HepG2 (cell line): Measurements from ENCODE around the gene ARL2. TPM values are rescaled to one million over a fixed set of nuclear protein-coding genes. Genes with fewer than 3 reads are reported as not detected.

Experiments used
- CHD4 ChIP-seq: fragments of 200-600 bp; sonication (generic); IDR thresholded peaks from 2 replicates; pipeline ENCODE4 v1.7.0; 2017; ENCODE audit warnings: mild to moderate bottlenecking, low read length, borderline replicate concordance
- CREBL2 ChIP-seq: sonication (generic); formaldehyde crosslinking; IDR thresholded peaks from 2 replicates; pipeline ENCODE4 v1.8.1; 2023; ENCODE audit warnings: missing genetic modification reagents, mild to moderate bottlenecking, borderline replicate concordance
- FUBP1 ChIP-seq: sonication (generic); formaldehyde crosslinking; IDR thresholded peaks from 2 replicates; pipeline ENCODE4 v1.5.1; 2020; ENCODE audit warnings: missing genetic modification reagents, mild to moderate bottlenecking, borderline replicate concordance
- HIC2 ChIP-seq: sonication (generic); formaldehyde crosslinking; IDR thresholded peaks from 2 replicates; pipeline ENCODE4 v1.9.0; 2022; ENCODE audit warnings: low read depth, missing genetic modification reagents
- MAF1 ChIP-seq: sonication (generic); formaldehyde crosslinking; IDR thresholded peaks from 2 replicates; pipeline ENCODE4 v1.5.0; 2020; ENCODE audit warnings: missing genetic modification reagents, borderline replicate concordance
- MYC ChIP-seq: sonication (generic); formaldehyde crosslinking; IDR thresholded peaks from 2 replicates; pipeline ENCODE4 v1.9.0; 2021; ENCODE audit warnings: missing genetic modification reagents, borderline replicate concordance
- NFATC3 ChIP-seq: sonication (generic); formaldehyde crosslinking; IDR thresholded peaks from 2 replicates; pipeline ENCODE4 v1.5.1; 2020; ENCODE audit warnings: mild to moderate bottlenecking, missing genetic modification reagents
- SP1 ChIP-seq, 2 experiments: fragments of 450-650 bp in 1 of 2; sonication (generic) in 1 of 2; formaldehyde crosslinking in 1 of 2; IDR thresholded peaks; 2 replicates each; pipeline versions ENCODE4 v1.4.0 to v1.6.1; 2016 to 2020; ENCODE audit warnings: missing genetic modification reagents in 1 of 2
- SRSF1 ChIP-seq: fragments of 200-400 bp; formaldehyde crosslinking; optimal IDR thresholded peaks from 2 replicates; pipeline ENCODE3; 2017; ENCODE audit warnings: mild to moderate bottlenecking, low read depth, low read length, moderate library complexity
- ZBTB37 ChIP-seq: sonication (generic); formaldehyde crosslinking; IDR thresholded peaks from 2 replicates; pipeline ENCODE4 v1.4.0; 2020; ENCODE audit warnings: mild to moderate bottlenecking, missing genetic modification reagents
- ZBTB44 ChIP-seq: sonication (generic); formaldehyde crosslinking; IDR thresholded peaks from 2 replicates; pipeline ENCODE4 v1.4.0; 2020; ENCODE audit warnings: missing genetic modification reagents
- ZFP91 ChIP-seq: sonication (generic); formaldehyde crosslinking; IDR thresholded peaks from 2 replicates; pipeline ENCODE4 v1.9.0; 2022; ENCODE audit warnings: missing genetic modification reagents, mild to moderate bottlenecking, borderline replicate concordance
- ZMYM2 ChIP-seq: sonication (generic); formaldehyde crosslinking; IDR thresholded peaks from 2 replicates; pipeline ENCODE4 v1.8.0; 2022; ENCODE audit warnings: mild to moderate bottlenecking, missing genetic modification reagents
- ZNF281 ChIP-seq: sonication (generic); formaldehyde crosslinking; IDR thresholded peaks from 2 replicates; pipeline ENCODE4 v1.4.0; 2020; ENCODE audit warnings: missing genetic modification reagents, borderline replicate concordance
- ZNF792 ChIP-seq: IDR thresholded peaks from 2 replicates; pipeline ENCODE4 v1.6.1; 2016
- polyA plus RNA-seq, 8 experiments: library from polyadenylated mRNA; depleted of rRNA in 3 of 8; stranded (reverse) in 7 of 8; unstranded in 1 of 8; fragments of >200 nt; fragmentation: Illumina TruSeq in 4 of 8; extraction: Trizol in 4 of 8; gene quantifications; 2 replicates each; pipeline versions ENCODE4 v1.2.1 to v1.2.3, GENCODE V29; 2011 to 2016; ENCODE audit warnings: low read depth in 4 of 8, missing spikeins in 1 of 8, mixed read lengths in 1 of 8; ENCODE audit not compliant: insufficient read depth in 1 of 8
- total RNA-seq, 5 experiments: library from RNA; depleted of rRNA; stranded (reverse); fragments of >200 nt; fragmentation: Illumina TruSeq; extraction: Trizol; gene quantifications; 2 replicates each; pipeline ENCODE4 v1.2.3, GENCODE V29; 2016; ENCODE audit warnings: low read depth in 1 of 5

Gene ARL2
- total and polyA plus RNA-seq, 2 of the 13 experiments (the other 11 are each of a cell fraction or from before 2014, with no cell fraction given) = 82.9 to 84.4 TPM

GRCh38 chr11:65013888-65014725, at the start of gene ARL2 (continued):
- TF ChIP-seq ZNF281 (no peak), HIC2 (CRISPR knock-in tag) (peak; percentile 27; the same call in 1 of the 2 replicates), SRSF1 (no peak), ZBTB37 (no peak), NFATC3 (CRISPR knock-in tag) (no peak), ZFP91 (CRISPR knock-in tag) (peak; percentile 92; the same call in 1 of the 2 replicates), CHD4 (no peak), CREBL2 (no peak), MAF1 (0 out of 2 replicates have a peak, but pooled peaks have one; percentile 35), SP1 (IDR thresholded peaks at IDR 0.05) (no peak), SP1 (CRISPR knock-in tag; IDR thresholded peaks at IDR 0.05) (peak; percentile 41), ZNF792 (peak; percentile 6; the same call in 1 of the 2 replicates), ZBTB44 (no peak), FUBP1 (no peak), MYC (peak; percentile 81), ZMYM2 (no peak)
